ENCODE measurements around the gene ADAP1.

Gene ADAP1

GRCh38 chr7:898855-899681, 55.4 kb downstream of the ADAP1 start:
- H3K27me3 ChIP-seq (ENCODE audit: control insufficient read depth, insufficient read depth, low read length), result no peaks in the 10 kb centered on the region
- peaks cover 31% of the 10 kb centered on the region for H3K36me3 ChIP-seq (ENCODE audit: control insufficient read depth, insufficient read depth, low read length)
- no peaks in the 10 kb centered on the region for H3K9me3 ChIP-seq (ENCODE audit: control insufficient read depth, insufficient read depth, low read length)
- no peak overlapping the region for H3K4me3 ChIP-seq (ENCODE audit: low read depth, low read length)
- H3K27ac ChIP-seq (ENCODE audit: low read depth, low read length), result no peak overlapping the region
- H3K9ac ChIP-seq (ENCODE audit: low read depth, low read length), result no peak overlapping the region
- no peaks in the 10 kb centered on the region for H3K4me1 ChIP-seq (ENCODE audit: control insufficient read depth, insufficient read depth, low read length)

- Histone ChIP-seq H3K27ac (ENCODE audit: low read depth, low read length) (no peak overlapping the region), H3K4me1 (ENCODE audit: control insufficient read depth, insufficient read depth, low read length) (no peaks in the 10 kb centered on the region), H3K36me3 (ENCODE audit: control insufficient read depth, insufficient read depth, low read length) (peaks cover 37% of the 10 kb centered on the region), H3K27me3 (ENCODE audit: control insufficient read depth, insufficient read depth, low read length) (no peaks in the 10 kb centered on the region), H3K9me3 (ENCODE audit: control insufficient read depth, insufficient read depth, low read length) (no peaks in the 10 kb centered on the region), H3K9ac (ENCODE audit: low read depth, low read length) (no peak overlapping the region), H3K4me3 (ENCODE audit: low read depth, low read length) (no peak overlapping the region)
These were observed 56.0 kb downstream of the ADAP1 start for GRCh38 chr7:898460-898854.

- Histone ChIP-seq H3K36me3 (ENCODE audit: control insufficient read depth, insufficient read depth, low read length) (peaks cover 40% of the 10 kb centered on the region), H3K9me3 (ENCODE audit: control insufficient read depth, insufficient read depth, low read length) (no peaks in the 10 kb centered on the region), H3K27me3 (ENCODE audit: control insufficient read depth, insufficient read depth, low read length) (no peaks in the 10 kb centered on the region), H3K9ac (ENCODE audit: low read depth, low read length) (no peak overlapping the region), H3K4me3 (ENCODE audit: low read depth, low read length) (no peak overlapping the region), H3K4me1 (ENCODE audit: control insufficient read depth, insufficient read depth, low read length) (no peaks in the 10 kb centered on the region), H3K27ac (ENCODE audit: low read depth, low read length) (no peak overlapping the region)
These were observed 56.6 kb downstream of the ADAP1 start for GRCh38 chr7:897771-898376.

- H3K4me3 ChIP-seq (ENCODE audit: low read depth, low read length), result no peak overlapping the region
- no peaks in the 10 kb centered on the region for H3K4me1 ChIP-seq (ENCODE audit: control insufficient read depth, insufficient read depth, low read length)
- no peaks in the 10 kb centered on the region for H3K27me3 ChIP-seq (ENCODE audit: control insufficient read depth, insufficient read depth, low read length)
- no peaks in the 10 kb centered on the region for H3K9me3 ChIP-seq (ENCODE audit: control insufficient read depth, insufficient read depth, low read length)
- H3K27ac ChIP-seq (ENCODE audit: low read depth, low read length), result no peak overlapping the region
- H3K36me3 ChIP-seq (ENCODE audit: control insufficient read depth, insufficient read depth, low read length), result peaks cover 45% of the 10 kb centered on the region
- no peak overlapping the region for H3K9ac ChIP-seq (ENCODE audit: low read depth, low read length)
These were observed 57.4 kb downstream of the ADAP1 start for GRCh38 chr7:897086-897485.

GRCh38 chr7:896346-897075, 58.0 kb downstream of the ADAP1 start:
- no peaks in the 10 kb centered on the region for H3K27me3 ChIP-seq (ENCODE audit: control insufficient read depth, insufficient read depth, low read length)
- no peak overlapping the region for H3K9ac ChIP-seq (ENCODE audit: low read depth, low read length)
- H3K27ac ChIP-seq (ENCODE audit: low read depth, low read length), result no peak overlapping the region
- H3K4me3 ChIP-seq (ENCODE audit: low read depth, low read length), result no peak overlapping the region
- H3K4me1 ChIP-seq (ENCODE audit: control insufficient read depth, insufficient read depth, low read length), result no peaks in the 10 kb centered on the region
- H3K9me3 ChIP-seq (ENCODE audit: control insufficient read depth, insufficient read depth, low read length), result no peaks in the 10 kb centered on the region
- H3K36me3 ChIP-seq (ENCODE audit: control insufficient read depth, insufficient read depth, low read length), result peaks cover 50% of the 10 kb centered on the region

- Histone ChIP-seq H3K27me3 (ENCODE audit: control insufficient read depth, insufficient read depth, low read length) (no peaks in the 10 kb centered on the region), H3K4me3 (ENCODE audit: low read depth, low read length) (no peak overlapping the region), H3K9ac (ENCODE audit: low read depth, low read length) (no peak overlapping the region), H3K27ac (ENCODE audit: low read depth, low read length) (no peak overlapping the region), H3K4me1 (ENCODE audit: control insufficient read depth, insufficient read depth, low read length) (no peaks in the 10 kb centered on the region), H3K36me3 (ENCODE audit: control insufficient read depth, insufficient read depth, low read length) (peaks cover 60% of the 10 kb centered on the region), H3K9me3 (ENCODE audit: control insufficient read depth, insufficient read depth, low read length) (no peaks in the 10 kb centered on the region)
These were observed 58.9 kb downstream of the ADAP1 start for GRCh38 chr7:895451-896052.

GRCh38 chr7:894927-895450, 59.5 kb downstream of the ADAP1 start:
- H3K36me3 ChIP-seq (ENCODE audit: control insufficient read depth, insufficient read depth, low read length), result peaks cover 64% of the 10 kb centered on the region

GRCh38 chr7:894164-894867, 60.2 kb downstream of the ADAP1 start:
- H3K27me3 ChIP-seq (ENCODE audit: control insufficient read depth, insufficient read depth, low read length), result no peaks in the 10 kb centered on the region
- H3K9ac ChIP-seq (ENCODE audit: low read depth, low read length), result no peak overlapping the region
- no peak overlapping the region for H3K4me3 ChIP-seq (ENCODE audit: low read depth, low read length)
- peaks cover under 1% of the 10 kb centered on the region; the same call in 1 of the 2 replicates for H3K4me1 ChIP-seq (ENCODE audit: control insufficient read depth, insufficient read depth, low read length)
- peaks cover 64% of the 10 kb centered on the region for H3K36me3 ChIP-seq (ENCODE audit: control insufficient read depth, insufficient read depth, low read length)
- no peak overlapping the region for H3K27ac ChIP-seq (ENCODE audit: low read depth, low read length)
- H3K9me3 ChIP-seq (ENCODE audit: control insufficient read depth, insufficient read depth, low read length), result no peaks in the 10 kb centered on the region

More at GRCh38 chr7:894927-895450, 59.5 kb downstream of the ADAP1 start:
- no peaks in the 10 kb centered on the region for H3K27me3 ChIP-seq (ENCODE audit: control insufficient read depth, insufficient read depth, low read length)
- H3K9ac ChIP-seq (ENCODE audit: low read depth, low read length), result no peak overlapping the region
- H3K27ac ChIP-seq (ENCODE audit: low read depth, low read length), result no peak overlapping the region
- H3K9me3 ChIP-seq (ENCODE audit: control insufficient read depth, insufficient read depth, low read length), result no peaks in the 10 kb centered on the region
- H3K4me3 ChIP-seq (ENCODE audit: low read depth, low read length), result no peak overlapping the region
- H3K4me1 ChIP-seq (ENCODE audit: control insufficient read depth, insufficient read depth, low read length), result no peaks in the 10 kb centered on the region

- Histone ChIP-seq H3K9ac (ENCODE audit: low read depth, low read length) (no peak overlapping the region), H3K4me3 (ENCODE audit: low read depth, low read length) (no peak overlapping the region), H3K9me3 (ENCODE audit: control insufficient read depth, insufficient read depth, low read length) (no peaks in the 10 kb centered on the region), H3K27ac (ENCODE audit: low read depth, low read length) (no peak overlapping the region), H3K36me3 (ENCODE audit: control insufficient read depth, insufficient read depth, low read length) (peaks cover 70% of the 10 kb centered on the region), H3K4me1 (ENCODE audit: control insufficient read depth, insufficient read depth, low read length) (peaks cover 7% of the 10 kb centered on the region; the same call in 1 of the 2 replicates), H3K27me3 (ENCODE audit: control insufficient read depth, insufficient read depth, low read length) (no peaks in the 10 kb centered on the region)
These were observed 60.8 kb downstream of the ADAP1 start for GRCh38 chr7:893686-894085.
